ENCODE data around the gene SPTBN1. TPM values are rescaled to one million over a fixed set of nuclear protein-coding genes. Genes with fewer than 3 reads are reported as not detected.

The SPTBN1 gene
- total RNA-seq, 4 donors from 2014 or later = 353 to 606 (median 498) TPM

- WGBS, 2 donors (ENCODE audit: low coverage in 1 of 2) = 44 to 49% methylated on average over 3 of the region's 4 CpGs
- no peaks in the 10 kb centered on the region for H3K36me3 ChIP-seq
- no peak overlapping the region for H3K4me3 ChIP-seq
- no peak for TF ChIP-seq POLR2AphosphoS5 (IDR thresholded peaks at IDR 0.05)
- TF ChIP-seq CTCF (IDR thresholded peaks at IDR 0.05) = no peak
- no peak for TF ChIP-seq POLR2A (IDR thresholded peaks at IDR 0.05)
- TF ChIP-seq EP300 (IDR thresholded peaks at IDR 0.05) = no peak
- no peaks in the 10 kb centered on the region for H3K9me3 ChIP-seq
- no peaks in the 10 kb centered on the region for H3K27me3 ChIP-seq
- H3K4me1 ChIP-seq = peaks cover 39 to 99% (median 56%) of the 10 kb centered on the region in 3 donors
- peak overlapping the region; percentile 67 to 82 (median 80) for H3K27ac ChIP-seq
- ATAC-seq = peak; percentile 71
Observed at GRCh38 chr2:54432251-54433015, 23.7 kb upstream of the SPTBN1 start.

GRCh38 chr2:54434229-54434628 lies 21.9 kb upstream of the SPTBN1 start:
- 75 to 90% methylated on average over 4 of the region's 4 CpGs for WGBS, 2 donors (ENCODE audit: low coverage in 1 of 2)
- no peak for ATAC-seq
- H3K27ac ChIP-seq = peak overlapping the region; percentile 69 to 89 (median 81)
- no peaks in the 10 kb centered on the region for H3K36me3 ChIP-seq
- TF ChIP-seq POLR2A (IDR thresholded peaks at IDR 0.05) = no peak
- TF ChIP-seq POLR2AphosphoS5 (IDR thresholded peaks at IDR 0.05) = no peak
- no peak for TF ChIP-seq EP300 (IDR thresholded peaks at IDR 0.05)
- TF ChIP-seq CTCF (IDR thresholded peaks at IDR 0.05) = no peak
- peaks cover 38 to 99% (median 41%) of the 10 kb centered on the region in 3 donors for H3K4me1 ChIP-seq
- H3K4me3 ChIP-seq = no peak overlapping the region
- no peaks in the 10 kb centered on the region for H3K9me3 ChIP-seq
- H3K27me3 ChIP-seq = no peaks in the 10 kb centered on the region

GRCh38 chr2:54434711-54435110 lies 21.4 kb upstream of the SPTBN1 start:
- no peaks in the 10 kb centered on the region for H3K9me3 ChIP-seq
- H3K4me1 ChIP-seq = peaks cover 35 to 98% (median 36%) of the 10 kb centered on the region in 3 donors

GRCh38 chr2:54435325-54436226 lies 20.6 kb upstream of the SPTBN1 start:
- H3K4me3 ChIP-seq = no peak overlapping the region
- H3K27ac ChIP-seq = peak overlapping the region; percentile 69 to 89 (median 81)
- 23 to 36% methylated on average over 7 to 8 of the region's 8 CpGs for WGBS, 2 donors (ENCODE audit: low coverage in 1 of 2)
- ATAC-seq = peak; percentile 30
- TF ChIP-seq POLR2AphosphoS5 (IDR thresholded peaks at IDR 0.05) = no peak
- TF ChIP-seq CTCF (IDR thresholded peaks at IDR 0.05) = no peak
- no peak for TF ChIP-seq POLR2A (IDR thresholded peaks at IDR 0.05)
- TF ChIP-seq EP300 (IDR thresholded peaks at IDR 0.05) = no peak
- H3K27me3 ChIP-seq = no peaks in the 10 kb centered on the region
- H3K9me3 ChIP-seq = no peaks in the 10 kb centered on the region
- peaks cover 27 to 98% (median 29%) of the 10 kb centered on the region in 3 donors for H3K4me1 ChIP-seq
- no peaks in the 10 kb centered on the region for H3K36me3 ChIP-seq

More at GRCh38 chr2:54434711-54435110, 21.4 kb upstream of the SPTBN1 start:
- no peak for ATAC-seq
- Histone ChIP-seq H3K36me3 (no peaks in the 10 kb centered on the region), H3K27ac (peak overlapping the region; percentile 69 to 89 (median 81)), H3K27me3 (no peaks in the 10 kb centered on the region), H3K4me3 (no peak overlapping the region)
- TF ChIP-seq EP300 (IDR thresholded peaks at IDR 0.05) = no peak
- TF ChIP-seq POLR2A (IDR thresholded peaks at IDR 0.05) = no peak
- TF ChIP-seq CTCF (IDR thresholded peaks at IDR 0.05) = no peak
- TF ChIP-seq POLR2AphosphoS5 (IDR thresholded peaks at IDR 0.05) = no peak
- WGBS, 2 donors (ENCODE audit: low coverage in 1 of 2) = 44 to 77% methylated on average over 2 of the region's 2 CpGs

All from gastroesophageal sphincter (tissue), 4 donors.